ENCODE measurements around the gene PDLIM4.

PDLIM4 gene, protein sequence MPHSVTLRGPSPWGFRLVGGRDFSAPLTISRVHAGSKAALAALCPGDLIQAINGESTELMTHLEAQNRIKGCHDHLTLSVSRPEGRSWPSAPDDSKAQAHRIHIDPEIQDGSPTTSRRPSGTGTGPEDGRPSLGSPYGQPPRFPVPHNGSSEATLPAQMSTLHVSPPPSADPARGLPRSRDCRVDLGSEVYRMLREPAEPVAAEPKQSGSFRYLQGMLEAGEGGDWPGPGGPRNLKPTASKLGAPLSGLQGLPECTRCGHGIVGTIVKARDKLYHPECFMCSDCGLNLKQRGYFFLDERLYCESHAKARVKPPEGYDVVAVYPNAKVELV

DNA sequence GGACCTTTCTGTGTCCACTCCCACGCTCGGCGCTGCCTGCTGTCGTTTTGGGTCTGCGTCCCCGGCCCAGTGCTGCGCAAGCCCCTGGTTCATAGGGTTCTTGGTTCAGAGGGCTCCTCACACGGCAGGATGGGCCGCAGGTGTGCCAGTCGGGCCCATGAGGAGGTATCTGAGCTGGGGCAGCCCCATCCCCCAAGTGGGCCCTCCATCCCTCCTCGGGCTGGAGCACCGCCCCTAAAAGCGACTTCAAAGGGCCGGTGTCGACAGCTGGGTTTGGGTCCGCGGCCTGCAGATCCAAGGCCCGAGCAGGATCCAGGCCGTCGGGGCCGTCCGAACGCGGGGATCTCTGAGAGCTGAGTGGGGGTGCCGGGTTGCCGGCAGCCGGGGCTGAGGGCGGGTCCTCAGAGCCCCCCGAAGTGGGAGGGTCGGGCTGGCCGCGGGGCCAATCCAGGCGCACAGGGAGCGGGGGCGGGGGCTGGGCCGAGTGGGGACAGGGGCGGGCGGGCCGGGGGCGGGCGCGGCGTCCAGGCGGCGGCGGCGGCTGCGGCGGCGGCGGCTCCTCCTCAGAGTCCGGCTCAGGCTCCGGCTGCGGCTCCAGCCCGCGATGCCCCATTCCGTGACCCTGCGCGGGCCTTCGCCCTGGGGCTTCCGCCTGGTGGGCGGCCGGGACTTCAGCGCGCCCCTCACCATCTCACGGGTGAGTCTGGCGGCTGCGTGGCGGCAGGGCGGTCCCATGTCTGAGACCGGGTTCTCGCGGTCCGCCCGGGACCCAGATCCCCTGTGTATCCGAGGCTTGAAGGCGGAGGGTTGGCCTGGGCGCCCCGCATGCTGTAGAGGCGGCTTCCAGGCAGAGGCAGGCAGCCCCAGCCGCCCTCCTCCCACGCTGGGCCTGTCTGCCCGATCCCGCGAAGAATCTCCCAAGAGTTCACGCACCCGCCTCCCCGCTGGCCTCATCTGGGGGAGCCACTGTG is at the start of gene PDLIM4:
Gene PDLIM4, plus strand, starts transcription at position 566 of the 971 bp plus-strand sequence. Its CDS starts 39 bp downstream, at position 605.
- FAIRE-seq (no peak), DNase-seq (ENCODE audit: extremely low spot score, insufficient read length, low read depth) (no peak)

DNA sequence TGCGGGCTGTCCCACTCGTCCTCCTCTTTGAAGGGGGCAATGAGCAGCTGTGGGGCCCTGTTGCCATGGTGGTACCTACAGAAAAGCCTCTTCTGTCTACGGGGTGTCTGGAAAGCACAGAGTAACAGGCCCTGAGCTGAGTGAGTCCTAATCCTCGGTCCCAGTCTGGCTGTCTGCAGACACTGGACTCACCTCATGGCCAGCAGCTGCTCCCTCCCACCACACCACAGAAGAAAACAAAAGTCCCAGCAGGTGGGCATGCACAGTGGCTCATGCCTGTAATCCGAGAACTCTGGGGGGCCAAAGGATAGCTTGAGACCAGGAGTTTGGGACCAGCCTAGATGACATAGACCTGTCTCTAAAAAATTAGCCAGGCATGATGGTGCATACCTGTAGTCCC is 49.7 kb upstream of the PDLIM4 start:
- FAIRE-seq = no peak
- DNase-seq (ENCODE audit: extremely low spot score, insufficient read length, low read depth) = no peak

GRCh38 chr5:132209131-132209530 is 48.4 kb upstream of the PDLIM4 start:
- no peak for FAIRE-seq
- DNase-seq (ENCODE audit: extremely low spot score, insufficient read length, low read depth) = no peak

- no peak for FAIRE-seq
- DNase-seq (ENCODE audit: extremely low spot score, insufficient read length, low read depth) = no peak
These were observed 47.5 kb upstream of the PDLIM4 start for GRCh38 chr5:132209901-132210545.

DNA sequence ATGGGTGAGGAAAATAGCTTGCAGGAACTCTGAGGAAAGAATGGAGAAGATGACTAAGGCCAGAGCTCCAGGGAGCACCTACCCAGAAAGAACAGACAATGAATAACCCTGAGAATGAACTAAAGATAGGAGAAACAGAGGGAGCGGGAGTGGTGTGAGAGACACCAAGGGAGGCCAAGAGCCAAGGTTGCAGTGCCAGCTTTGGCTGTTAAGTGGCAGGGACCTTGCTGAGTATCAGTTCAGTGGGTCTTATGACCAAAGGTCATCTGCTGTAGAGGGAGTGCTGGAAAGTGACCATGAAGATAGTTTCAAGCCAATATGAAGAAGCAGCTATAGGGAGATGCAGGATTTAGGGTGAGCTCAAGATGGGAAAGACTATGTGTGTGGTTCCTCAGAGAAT is 46.6 kb upstream of the PDLIM4 start:
- DNase-seq (ENCODE audit: extremely low spot score, insufficient read length, low read depth) (no peak), FAIRE-seq (no peak)

DNA sequence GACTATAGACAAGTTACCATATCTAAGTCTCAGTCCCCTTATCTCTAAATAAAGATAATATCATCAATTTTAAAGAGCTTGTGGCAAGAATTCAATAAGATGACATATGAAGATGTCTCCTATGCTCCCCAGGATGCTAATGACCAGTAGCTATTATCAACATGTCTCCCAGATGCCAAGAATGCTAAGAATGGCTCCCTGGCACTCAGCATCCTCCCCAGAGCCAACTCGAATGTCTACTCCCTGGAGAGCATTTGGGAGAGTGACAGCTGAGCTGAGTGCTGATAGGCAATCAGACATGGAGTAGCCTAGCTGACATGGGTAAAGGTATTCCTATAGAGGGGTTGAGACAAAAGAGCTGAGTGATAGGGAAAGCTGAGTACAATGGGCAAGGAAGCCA is 45.7 kb upstream of the PDLIM4 start:
- FAIRE-seq (no peak), DNase-seq (ENCODE audit: extremely low spot score, insufficient read length, low read depth) (no peak)

DNA sequence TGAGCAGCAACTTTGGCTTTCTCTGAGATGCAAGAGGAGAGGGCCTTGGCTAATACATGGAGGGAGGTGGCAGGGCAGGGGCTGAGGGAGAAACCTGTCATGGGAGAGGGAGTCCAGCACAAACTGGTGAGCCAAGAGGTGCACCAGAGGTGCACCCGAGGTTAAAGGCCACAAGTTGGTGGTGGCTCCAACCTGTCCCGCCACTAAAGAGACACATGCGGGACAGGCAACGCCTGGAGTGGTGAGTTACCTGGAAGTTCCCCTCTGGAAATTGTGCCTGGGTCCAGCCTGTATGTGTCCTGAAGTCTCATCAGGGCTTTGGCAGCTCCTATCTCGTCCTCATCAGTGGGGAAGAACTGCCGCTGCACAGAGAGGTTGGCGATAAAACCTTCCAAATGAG is 43.8 kb upstream of the PDLIM4 start:
- FAIRE-seq (no peak), DNase-seq (ENCODE audit: extremely low spot score, insufficient read length, low read depth) (no peak)

DNA sequence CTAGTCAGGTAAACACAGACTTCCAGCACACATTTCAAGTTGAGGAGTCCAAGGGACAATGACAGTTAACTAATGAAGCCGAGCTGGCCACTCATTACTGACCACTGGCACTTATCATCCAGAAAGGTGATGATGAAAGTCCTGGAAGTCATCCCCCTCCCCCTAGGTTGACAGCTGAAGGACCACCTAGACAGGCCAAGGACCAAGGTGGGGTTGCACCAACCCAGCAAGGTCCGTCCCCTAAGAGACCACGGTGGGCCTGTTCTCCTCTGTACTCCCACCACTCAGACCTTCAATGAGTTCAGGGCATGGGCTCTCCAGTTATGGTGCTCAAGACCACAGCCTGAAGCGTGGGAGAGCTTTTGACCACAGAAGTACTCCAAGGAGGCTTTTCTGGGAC is 43.0 kb upstream of the PDLIM4 start:
- FAIRE-seq (no peak), DNase-seq (ENCODE audit: extremely low spot score, insufficient read length, low read depth) (no peak)

DNA sequence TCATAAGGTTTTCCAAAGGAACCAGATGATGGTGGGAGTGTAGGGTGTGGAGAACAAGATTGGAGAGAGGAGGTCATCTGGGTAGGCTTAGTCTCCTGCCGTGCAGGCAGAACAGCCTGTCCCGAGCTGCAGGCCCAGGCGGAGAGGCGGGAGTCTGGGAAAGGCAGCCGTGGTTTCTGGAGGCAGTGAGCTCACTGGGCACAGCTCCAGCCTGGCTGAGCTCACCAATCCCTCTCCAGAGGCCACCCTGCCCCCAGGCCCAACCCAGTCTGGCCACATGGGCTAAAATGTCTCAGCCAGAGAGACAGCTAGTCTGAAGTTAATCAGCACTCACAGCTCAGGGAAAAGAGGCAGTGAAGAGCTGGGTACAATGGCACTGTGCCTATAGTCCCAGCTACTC is 42.2 kb upstream of the PDLIM4 start:
- no peak for FAIRE-seq
- DNase-seq (ENCODE audit: extremely low spot score, insufficient read length, low read depth) = no peak

GRCh38 chr5:132218321-132218720 is 39.2 kb upstream of the PDLIM4 start:
- no peak for DNase-seq (ENCODE audit: extremely low spot score, insufficient read length, low read depth)
- FAIRE-seq = no peak

GRCh38 chr5:132219289-132219970 is 38.1 kb upstream of the PDLIM4 start:
- DNase-seq (ENCODE audit: extremely low spot score, insufficient read length, low read depth) (no peak), FAIRE-seq (no peak)

GRCh38 chr5:132219981-132220380 is 37.5 kb upstream of the PDLIM4 start:
- DNase-seq (ENCODE audit: extremely low spot score, insufficient read length, low read depth) (no peak), FAIRE-seq (no peak)

DNA sequence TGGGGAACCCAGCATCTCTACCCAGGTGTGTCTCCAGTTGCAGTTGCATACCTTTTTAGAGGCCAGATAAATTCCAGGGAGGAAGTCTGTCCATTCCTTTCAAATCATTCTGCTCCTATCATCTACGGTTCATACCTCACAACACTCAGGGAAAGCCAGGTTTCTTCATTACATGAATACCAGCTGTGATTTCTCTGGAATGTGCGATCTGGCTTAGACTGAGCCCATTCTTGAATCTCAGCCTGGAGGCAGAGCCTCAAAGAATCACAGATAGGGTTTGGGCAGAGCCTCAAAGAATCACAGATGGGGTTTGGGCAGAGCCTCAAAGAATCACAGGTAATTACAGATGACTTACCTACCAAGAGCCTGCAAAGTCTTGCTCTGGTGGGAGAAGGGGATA is 37.0 kb upstream of the PDLIM4 start:
- no peak for DNase-seq (ENCODE audit: extremely low spot score, insufficient read length, low read depth)
- no peak for FAIRE-seq

DNA sequence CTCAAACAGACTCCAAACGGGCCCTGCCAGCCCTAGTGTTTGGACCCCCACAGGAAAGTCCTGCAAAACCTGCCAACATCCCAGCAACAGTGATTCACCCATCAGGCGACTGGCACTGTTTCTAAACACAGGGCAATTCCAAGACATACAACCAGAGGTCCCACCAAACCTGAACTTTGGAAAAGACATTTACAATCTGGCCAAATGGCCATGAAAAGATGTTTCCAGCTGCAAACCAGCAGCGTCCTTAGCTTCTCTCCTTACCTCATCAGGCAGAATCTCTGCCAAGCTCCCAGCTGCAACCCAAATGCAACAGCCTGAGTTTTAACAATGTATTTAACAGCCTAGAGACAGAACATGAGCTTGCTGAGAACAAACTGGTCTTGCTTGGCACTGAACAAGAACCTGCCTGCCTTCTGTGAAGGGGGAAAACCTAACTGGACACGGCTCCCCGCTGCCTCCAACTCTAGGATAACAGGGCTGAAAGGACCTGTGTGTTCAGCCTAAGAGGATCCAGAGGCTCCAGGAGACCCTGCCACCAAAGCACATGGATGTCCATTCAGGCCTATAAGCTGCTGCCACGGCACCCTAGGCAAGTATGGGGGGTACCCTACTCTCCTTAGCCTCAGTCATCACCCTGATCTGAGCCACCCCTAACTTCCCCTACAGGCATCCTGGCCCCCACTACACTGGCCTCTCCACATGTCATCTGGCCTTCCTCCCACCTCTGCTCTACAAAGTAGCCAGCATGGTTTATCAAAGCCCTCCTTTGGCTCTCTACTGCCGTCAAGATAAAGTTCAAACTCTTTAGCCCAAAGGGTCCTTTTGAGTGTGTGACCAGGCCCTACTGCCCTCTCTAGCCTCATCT is 35.5 kb upstream of the PDLIM4 start:
- FAIRE-seq = no peak
- DNase-seq (ENCODE audit: extremely low spot score, insufficient read length, low read depth) = no peak

DNA sequence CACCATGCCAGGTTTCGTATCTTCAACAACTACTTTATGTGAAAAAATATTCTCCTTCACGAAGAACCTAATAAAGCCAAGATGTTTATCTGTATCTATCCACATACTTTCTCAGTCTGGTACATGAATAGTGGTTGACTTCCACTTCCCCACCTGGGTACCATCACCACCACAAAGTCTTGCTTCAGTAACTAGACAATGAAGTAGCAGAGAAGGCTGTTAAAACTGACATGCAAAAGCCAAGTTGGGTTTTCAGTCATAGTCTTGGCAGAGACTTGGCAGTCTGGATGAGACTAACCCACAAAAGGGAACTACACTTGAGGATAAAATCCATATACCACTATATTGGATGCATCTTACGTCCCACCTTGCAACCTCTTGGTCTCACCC is 34.9 kb upstream of the PDLIM4 start:
- no peak for FAIRE-seq
- no peak for DNase-seq (ENCODE audit: extremely low spot score, insufficient read length, low read depth)

- DNase-seq (ENCODE audit: extremely low spot score, insufficient read length, low read depth) (no peak), FAIRE-seq (no peak)
These were observed 33.6 kb upstream of the PDLIM4 start for GRCh38 chr5:132223861-132224260.

DNA sequence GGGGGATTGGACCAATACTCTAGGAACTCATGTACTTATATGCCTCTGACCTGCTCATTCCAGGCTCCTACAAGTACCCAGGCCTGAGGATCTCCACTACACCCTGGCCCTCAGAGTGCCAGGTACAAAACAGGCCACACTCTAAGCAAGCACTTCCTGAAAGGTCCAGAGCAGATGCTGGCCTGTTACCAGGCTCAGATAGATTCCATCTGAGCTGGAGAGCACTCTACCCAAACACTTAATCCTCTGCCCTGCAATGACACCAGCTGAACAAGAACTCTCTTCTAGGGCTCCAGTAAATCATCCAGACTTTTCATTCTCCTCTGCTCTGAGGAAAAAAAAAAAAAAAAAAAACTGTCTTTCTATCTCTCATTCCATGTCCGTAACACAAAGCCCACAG is 32.8 kb upstream of the PDLIM4 start:
- DNase-seq (ENCODE audit: extremely low spot score, insufficient read length, low read depth) (no peak), FAIRE-seq (no peak)

GRCh38 chr5:132225165-132226032 is 32.1 kb upstream of the PDLIM4 start:
- DNase-seq (ENCODE audit: extremely low spot score, insufficient read length, low read depth) (no peak), FAIRE-seq (no peak)

Data from GM18507 (cell line).